ENCODE data around the gene TMEM14C.

DNA sequence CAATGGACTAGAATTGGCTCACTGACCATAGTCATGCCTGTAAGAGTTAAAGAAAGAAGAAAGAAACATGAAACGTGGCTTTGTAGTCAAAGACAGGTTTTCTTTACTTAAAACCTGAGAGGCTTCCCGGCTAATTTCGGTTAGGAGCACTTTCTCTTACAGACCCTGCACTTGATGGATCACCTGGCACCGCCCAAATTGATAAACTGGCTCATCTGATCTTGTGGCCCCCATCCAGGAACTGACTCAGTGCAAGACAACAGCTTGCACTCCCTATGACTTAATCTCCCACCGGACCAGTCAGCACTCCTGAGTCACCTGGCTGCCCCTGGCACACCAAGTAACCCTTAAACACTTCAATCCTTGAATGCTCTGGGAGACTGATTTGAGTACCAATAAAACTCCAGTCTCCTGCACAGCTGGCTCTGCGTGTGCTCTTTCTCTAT is 37.0 kb downstream of the TMEM14C start:
- no peak for TF ChIP-seq GATA2 (IDR thresholded peaks at IDR 0.05; ENCODE audit: low read depth, low read length)
- TF ChIP-seq GATA3 (IDR thresholded peaks at IDR 0.05; ENCODE audit: low read depth, low read length): no peak

All from SH-SY5Y (cell line).